Mucosa of descending colon (tissue), 3 donors: ENCODE measurements around the gene RAP1A. TPM values are rescaled to one million over a fixed set of nuclear protein-coding genes. Genes with fewer than 3 reads are reported as not detected.

Source experiments
- ATAC-seq: fragments of 200-7000 bp; cut with Tn5 transposase; one replicate; pipeline ENCODE4 v1.9.1; 2020; ENCODE audit warnings: mild to moderate bottlenecking, moderate library complexity
- DNase-seq, 3 donors: peaks; one replicate each; pipeline ENCODE4 v3.0.0-alpha.2; 2020
- H3K36me3 ChIP-seq: fragments of 200-600 bp; one replicate; pipeline ENCODE4 v1.8.0; 2021; ENCODE audit warnings: low read depth, mild to moderate bottlenecking
- H3K4me1 ChIP-seq: fragments of 200-600 bp; one replicate; pipeline ENCODE4 v1.8.0; 2021; ENCODE audit warnings: low read depth, mild to moderate bottlenecking
- H3K4me3 ChIP-seq: fragments of 200-600 bp; one replicate; pipeline ENCODE4 v1.8.0; 2021; ENCODE audit warnings: mild to moderate bottlenecking
- H3K9me3 ChIP-seq: fragments of 200-600 bp; one replicate; pipeline ENCODE4 v1.8.0; 2021; ENCODE audit warnings: mild to moderate bottlenecking
- intact Hi-C, 2 donors: fragments of 100-400 bp; cut with DNase I in 1 of 2; cut with micrococcal nuclease in 1 of 2; formaldehyde crosslinking; loops; one replicate each; pipeline versions ENCODE4 v1.11.0 to v1.11.1; 2022; cut with DNase I, micrococcal nuclease
- total RNA-seq, 3 donors: library from RNA; stranded (reverse); fragmentation: NEBNext Ultra II Directional in 2 of 3; extraction: Animal tissue kit (Norgen Biotek cat#: 25700) in 2 of 3; gene quantifications; one replicate each; pipeline versions ENCODE4 v1.2.1 to v1.2.4, GENCODE V29; 2021 to 2023
- TF ChIP-seq, protein P1 (sequence below): fragments of 200-600 bp; IDR thresholded peaks from one replicate; pipeline ENCODE4 v1.8.0; 2022; ENCODE audit warnings: antibody characterized with exemption, mild to moderate bottlenecking
- donor health status: DM: no; HTN: no; CAD: no; lungs with moderate emphysema.
- donor health status: DM: no; HTN: no; CAD: no.
- donor health status: DM: no; HTN: yes; CAD: no.

The RAP1A gene
- total RNA-seq, 3 donors from 2014 or later, result 84.4 to 272 (median 95.4) TPM

DNA sequence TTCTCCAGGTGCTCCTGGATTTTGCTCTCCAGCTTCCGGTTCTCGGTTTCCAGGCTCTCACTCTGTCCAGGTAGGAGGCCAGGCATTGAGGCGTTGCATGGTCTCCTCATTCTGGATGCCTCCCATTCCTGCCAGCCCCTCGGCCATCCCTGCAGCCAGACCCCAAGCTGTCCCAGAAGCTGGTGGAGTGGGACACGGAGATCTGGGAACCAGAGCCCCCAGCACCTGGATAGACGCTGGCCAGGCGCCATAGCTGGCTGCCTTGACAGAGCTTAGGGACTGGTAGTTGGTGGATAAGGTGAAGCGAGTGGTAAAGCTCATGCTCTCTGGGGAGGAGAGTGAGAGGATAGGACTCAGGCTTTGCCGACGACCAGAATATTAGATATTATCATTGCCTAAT lies 29.6 kb downstream of the RAP1A start:
- intact Hi-C loops, result no loop called here
- ATAC-seq, result no peak
- Histone ChIP-seq H3K4me1 (peaks cover 3% of the 10 kb centered on the region), H3K36me3 (no peaks in the 10 kb centered on the region), H3K4me3 (no peak overlapping the region), H3K9me3 (no peaks in the 10 kb centered on the region)
- TF ChIP-seq, protein P1, sequence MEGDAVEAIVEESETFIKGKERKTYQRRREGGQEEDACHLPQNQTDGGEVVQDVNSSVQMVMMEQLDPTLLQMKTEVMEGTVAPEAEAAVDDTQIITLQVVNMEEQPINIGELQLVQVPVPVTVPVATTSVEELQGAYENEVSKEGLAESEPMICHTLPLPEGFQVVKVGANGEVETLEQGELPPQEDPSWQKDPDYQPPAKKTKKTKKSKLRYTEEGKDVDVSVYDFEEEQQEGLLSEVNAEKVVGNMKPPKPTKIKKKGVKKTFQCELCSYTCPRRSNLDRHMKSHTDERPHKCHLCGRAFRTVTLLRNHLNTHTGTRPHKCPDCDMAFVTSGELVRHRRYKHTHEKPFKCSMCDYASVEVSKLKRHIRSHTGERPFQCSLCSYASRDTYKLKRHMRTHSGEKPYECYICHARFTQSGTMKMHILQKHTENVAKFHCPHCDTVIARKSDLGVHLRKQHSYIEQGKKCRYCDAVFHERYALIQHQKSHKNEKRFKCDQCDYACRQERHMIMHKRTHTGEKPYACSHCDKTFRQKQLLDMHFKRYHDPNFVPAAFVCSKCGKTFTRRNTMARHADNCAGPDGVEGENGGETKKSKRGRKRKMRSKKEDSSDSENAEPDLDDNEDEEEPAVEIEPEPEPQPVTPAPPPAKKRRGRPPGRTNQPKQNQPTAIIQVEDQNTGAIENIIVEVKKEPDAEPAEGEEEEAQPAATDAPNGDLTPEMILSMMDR, result no peak
- DNase-seq, result no peak

GRCh38 chr1:111649648-111650047 lies 30.1 kb downstream of the RAP1A start:
- Histone ChIP-seq H3K4me1 (peaks cover 3% of the 10 kb centered on the region), H3K9me3 (no peaks in the 10 kb centered on the region), H3K4me3 (no peak overlapping the region), H3K36me3 (no peaks in the 10 kb centered on the region)
- no peak for ATAC-seq
- intact Hi-C loops, result loop anchor here in 1 of 2 donors (10.0 kb wide), 1 partner anchor 135 kb away; no protein-coding TSS in a partner anchor
- DNase-seq, result no peak
- TF ChIP-seq, protein P1, result no peak

GRCh38 chr1:111653709-111654108 lies 34.1 kb downstream of the RAP1A start:
- Histone ChIP-seq H3K4me3 (no peak overlapping the region), H3K36me3 (no peaks in the 10 kb centered on the region), H3K4me1 (peaks cover 14% of the 10 kb centered on the region), H3K9me3 (no peaks in the 10 kb centered on the region)
- intact Hi-C loops, result loop anchor here in 1 of 2 donors (10.0 kb wide), 1 partner anchor 139 kb away; no protein-coding TSS in a partner anchor
- ATAC-seq (no peak), DNase-seq (no peak)
- TF ChIP-seq, protein P1, result no peak

DNA sequence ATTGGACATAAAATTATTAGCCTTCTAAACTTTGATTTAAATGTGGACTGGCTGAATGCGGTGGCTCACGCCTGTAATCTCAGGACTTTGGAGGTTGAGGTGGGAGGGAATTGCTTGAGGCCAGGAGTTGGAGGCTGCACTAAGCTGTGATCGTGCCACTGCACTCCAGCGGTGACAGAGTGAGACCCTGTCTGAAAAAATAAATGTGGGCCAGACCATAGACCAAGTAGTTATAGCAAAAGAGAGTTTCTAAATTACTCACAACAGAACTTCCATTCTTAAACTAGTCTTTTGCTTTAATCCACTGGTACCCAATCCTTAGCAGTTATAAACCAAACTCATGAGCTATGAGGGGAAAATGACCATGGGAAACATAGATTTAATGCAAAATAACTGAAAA lies 35.2 kb downstream of the RAP1A start:
- TF ChIP-seq, protein P1, result no peak
- no peak for DNase-seq
- Histone ChIP-seq H3K4me1 (peaks cover 25% of the 10 kb centered on the region), H3K36me3 (no peaks in the 10 kb centered on the region), H3K9me3 (no peaks in the 10 kb centered on the region), H3K4me3 (no peak overlapping the region)
- intact Hi-C loops, result loop anchor here in 1 of 2 donors (10.0 kb wide), 1 partner anchor 140 kb away; no protein-coding TSS in a partner anchor
- ATAC-seq, result no peak

- peaks cover 40% of the 10 kb centered on the region for H3K4me1 ChIP-seq
- DNase-seq (peak in 1 of 3 donors; percentile 72), ATAC-seq (peak; percentile 45)
- intact Hi-C loops, result loop anchor here in 1 of 2 donors (10.0 kb wide), 1 partner anchor 142 kb away; no protein-coding TSS in a partner anchor
- H3K9me3 ChIP-seq, result no peaks in the 10 kb centered on the region
- H3K36me3 ChIP-seq, result no peaks in the 10 kb centered on the region
- no peak overlapping the region for H3K4me3 ChIP-seq
- TF ChIP-seq, protein P1, result no peak
Observed at GRCh38 chr1:111656086-111657017, 36.8 kb downstream of the RAP1A start.
